Hematopoietic multipotent progenitor cell treated with erythropoietin and hydrocortisone succinate and interleukin-3 and kit ligand, for 15 days (in vitro differentiated cells): ENCODE data around the gene ACER2.
"Not testable (repeated sequence)": the region's sequence is repeated elsewhere in the genome, so short reads cannot be mapped to it uniquely, and the experiment has no call there.

Experiments used
- DNase-seq: peaks from one replicate; pipeline ENCODE4 v3.0.0-alpha.2; 2015; ENCODE audit warnings: low spot score

ACER2 gene

DNA sequence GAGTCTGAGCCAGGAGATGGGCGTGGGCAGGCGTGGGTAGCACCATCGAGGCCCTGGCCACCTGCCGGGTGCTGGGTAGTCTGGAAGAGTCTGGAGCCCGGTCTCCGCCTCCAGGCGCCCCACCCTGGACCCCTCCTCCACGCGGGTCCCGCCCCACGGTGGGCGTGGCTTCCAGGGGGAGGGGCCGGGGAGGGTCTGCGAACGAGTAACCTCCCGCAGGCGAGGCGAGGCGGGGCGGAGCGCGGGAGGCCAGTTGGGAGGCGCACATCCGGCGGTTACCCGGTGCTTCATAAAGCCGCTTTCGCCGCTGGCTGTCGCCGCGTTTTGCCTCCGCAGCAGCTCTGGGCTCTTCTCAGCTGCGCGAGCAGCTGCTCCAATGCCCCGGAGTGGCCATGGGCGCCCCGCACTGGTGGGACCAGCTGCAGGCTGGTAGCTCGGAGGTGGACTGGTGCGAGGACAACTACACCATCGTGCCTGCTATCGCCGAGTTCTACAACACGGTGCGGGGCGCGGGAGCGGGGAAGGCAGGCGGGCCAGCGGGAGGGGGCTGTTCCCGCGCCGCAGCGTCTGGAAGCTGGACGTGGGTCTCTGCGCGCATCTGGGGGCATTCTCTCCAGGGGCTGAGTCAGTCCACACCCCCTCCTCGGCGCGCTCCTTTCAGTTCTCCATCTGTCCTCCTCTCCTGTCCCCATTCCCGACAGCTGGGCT, at the start of gene ACER2:
Gene ACER2 (plus strand): TSS at position 317 of the 708 bp plus-strand sequence. CDS start 76 bp downstream, at position 393.
- DNase-seq, result peak; percentile 85

- no peak for DNase-seq
Measured at GRCh38 chr9:19369107-19369506, 39.7 kb upstream of the ACER2 start.

GRCh38 chr9:19371942-19372341, 36.9 kb upstream of the ACER2 start:
- DNase-seq, result no peak

DNA sequence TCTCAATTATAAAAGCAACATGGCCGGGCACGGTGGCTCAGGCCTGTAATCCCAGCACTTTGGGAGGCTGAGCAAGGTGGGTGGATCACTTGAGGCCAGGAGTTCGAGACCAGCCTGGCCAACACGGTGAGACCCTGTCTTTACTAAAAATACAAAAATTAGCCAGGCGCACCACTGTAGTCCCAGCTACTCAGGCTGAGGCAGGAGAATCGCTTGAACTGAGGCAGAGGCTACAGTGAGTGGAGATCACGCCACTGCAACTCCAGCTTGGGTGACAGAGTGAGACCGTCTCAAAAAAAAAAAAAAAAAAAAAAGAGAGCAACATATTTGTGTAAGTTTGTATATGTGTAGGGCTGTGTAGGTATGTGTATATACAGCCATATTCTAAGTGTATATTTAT, 36.2 kb upstream of the ACER2 start:
- DNase-seq, result no peak

GRCh38 chr9:19373527-19373926, 35.3 kb upstream of the ACER2 start:
- no peak for DNase-seq

- DNase-seq, result no peak
Measured at GRCh38 chr9:19375538-19375937, 33.3 kb upstream of the ACER2 start.

DNA sequence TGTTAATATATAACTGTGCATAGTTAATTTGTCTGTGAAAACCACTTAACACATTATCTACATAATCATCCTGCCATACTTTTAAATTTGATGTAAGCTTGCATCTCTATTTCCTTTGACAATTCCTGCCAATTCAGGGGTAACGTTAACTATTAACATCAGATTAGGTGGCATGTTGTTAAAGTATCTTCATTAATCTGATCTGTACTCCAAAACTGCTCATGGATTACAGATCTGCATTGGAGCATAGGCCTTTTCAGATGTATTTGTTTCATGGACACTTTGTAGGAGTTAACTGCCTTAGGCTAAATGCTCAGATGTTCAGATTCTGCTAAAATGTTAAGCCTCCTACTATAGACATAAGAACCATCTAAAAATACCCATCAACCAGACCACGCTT, 31.9 kb upstream of the ACER2 start:
- no peak for DNase-seq

GRCh38 chr9:19378164-19378563, 30.6 kb upstream of the ACER2 start:
- DNase-seq, result no peak

DNA sequence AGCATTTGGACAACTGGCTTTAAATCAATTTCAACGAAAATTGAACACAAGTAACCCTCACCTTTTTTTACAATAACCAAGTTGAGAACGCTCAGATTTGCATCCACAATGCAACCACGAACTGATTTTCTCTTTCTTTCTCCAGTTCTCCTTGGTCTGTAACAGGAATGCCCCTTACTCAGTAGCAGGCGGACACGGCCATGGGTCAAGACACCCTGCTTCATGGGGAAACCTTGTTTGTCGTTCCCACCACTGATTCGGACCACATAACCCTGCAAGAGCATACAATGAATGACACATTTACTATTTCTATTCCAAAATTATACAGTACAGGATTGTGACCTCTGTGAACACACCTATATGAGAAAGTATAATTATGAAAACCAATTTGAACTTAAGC, 30.2 kb upstream of the ACER2 start:
- DNase-seq, result no peak

DNA sequence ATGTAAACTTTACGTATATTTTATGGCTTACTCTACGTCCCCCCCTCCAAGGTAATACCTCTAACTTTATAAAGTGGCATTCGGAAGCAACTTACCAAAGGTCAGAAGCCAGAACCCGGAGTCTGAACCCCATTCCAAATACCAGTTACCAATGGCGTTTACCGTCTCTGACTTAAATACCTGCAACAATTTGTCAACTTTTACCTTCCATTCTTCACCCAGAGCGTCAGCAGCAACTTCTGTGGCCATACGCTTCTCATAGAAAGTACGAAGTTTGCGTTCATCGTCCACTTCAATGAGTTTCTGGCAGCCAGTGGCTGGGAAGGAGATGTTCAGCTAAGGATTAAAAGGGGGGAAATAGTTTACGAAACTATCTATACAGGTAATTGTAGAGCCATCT, 29.5 kb upstream of the ACER2 start:
- no peak for DNase-seq

GRCh38 chr9:19379697-19380046, 29.1 kb upstream of the ACER2 start:
- no peak for DNase-seq

DNA sequence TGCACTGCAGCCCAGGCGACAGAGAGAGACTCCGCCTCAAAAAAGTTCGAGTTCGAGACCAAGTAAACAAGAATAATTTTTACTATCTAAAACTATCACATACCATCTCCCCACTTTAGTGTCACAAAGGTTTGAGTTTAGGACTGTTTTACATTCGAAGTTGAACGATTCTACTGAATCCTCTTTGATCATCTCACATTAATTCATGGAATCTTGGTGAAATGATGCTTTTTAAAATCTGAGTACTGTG, 28.1 kb upstream of the ACER2 start:
- DNase-seq, result no peak

DNA sequence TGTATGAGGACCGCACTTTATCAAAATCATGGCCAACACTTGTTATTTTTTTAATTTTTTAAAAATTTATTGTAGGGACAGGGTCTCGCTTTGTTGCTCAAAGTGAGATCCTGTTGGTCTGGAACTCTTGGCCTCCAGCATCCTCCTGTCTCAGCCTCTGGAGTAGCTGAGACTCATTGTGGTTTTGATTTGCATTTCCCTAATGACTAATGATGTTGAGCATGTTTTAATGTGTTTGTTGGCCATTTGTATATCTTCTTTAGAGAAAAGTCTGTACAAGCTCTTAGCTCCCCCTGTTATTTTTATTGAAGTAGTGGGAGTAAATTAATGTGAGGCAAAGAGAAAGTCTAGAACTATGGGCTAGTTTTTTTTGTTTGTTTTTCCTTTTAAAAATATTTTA, 27.2 kb upstream of the ACER2 start:
- DNase-seq, result no peak

GRCh38 chr9:19385212-19385611, 23.6 kb upstream of the ACER2 start:
- DNase-seq, result not testable (repeated sequence)

DNA sequence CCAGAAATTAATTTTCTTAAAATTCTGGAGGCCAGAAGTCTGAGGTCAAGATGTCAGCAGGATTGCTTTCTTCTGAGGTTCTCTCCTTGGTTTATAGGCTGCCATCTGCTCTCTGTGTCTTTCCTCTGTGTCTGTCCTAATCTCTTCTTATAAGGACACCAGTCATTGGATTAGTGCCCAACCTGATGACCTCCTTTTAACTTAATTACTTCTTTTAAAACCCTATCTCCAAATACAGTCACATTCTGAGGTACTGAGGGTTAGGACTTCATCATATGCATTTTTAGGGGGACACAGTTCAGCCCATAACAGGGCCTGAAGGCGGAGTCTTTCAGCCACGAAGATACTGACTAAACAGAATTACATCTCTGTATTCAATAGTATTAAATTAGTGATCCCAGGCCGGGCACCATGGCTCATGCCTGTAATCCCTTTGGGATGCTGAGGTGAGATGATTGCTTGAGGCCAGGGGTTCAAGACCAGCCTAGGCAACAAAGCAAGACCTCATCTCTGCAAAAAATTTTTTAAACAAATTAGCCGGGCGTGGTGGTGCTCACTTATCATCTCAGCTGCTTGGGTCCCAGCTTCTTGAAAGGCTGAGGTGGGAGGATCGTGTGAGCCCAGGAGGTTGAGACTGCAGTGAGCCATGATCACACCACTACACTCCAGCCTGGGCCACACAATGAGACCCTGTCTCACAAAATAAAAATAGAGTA, 22.9 kb upstream of the ACER2 start:
- DNase-seq, result peak; percentile 82

GRCh38 chr9:19386502-19387044, 22.2 kb upstream of the ACER2 start:
- no peak for DNase-seq

DNA sequence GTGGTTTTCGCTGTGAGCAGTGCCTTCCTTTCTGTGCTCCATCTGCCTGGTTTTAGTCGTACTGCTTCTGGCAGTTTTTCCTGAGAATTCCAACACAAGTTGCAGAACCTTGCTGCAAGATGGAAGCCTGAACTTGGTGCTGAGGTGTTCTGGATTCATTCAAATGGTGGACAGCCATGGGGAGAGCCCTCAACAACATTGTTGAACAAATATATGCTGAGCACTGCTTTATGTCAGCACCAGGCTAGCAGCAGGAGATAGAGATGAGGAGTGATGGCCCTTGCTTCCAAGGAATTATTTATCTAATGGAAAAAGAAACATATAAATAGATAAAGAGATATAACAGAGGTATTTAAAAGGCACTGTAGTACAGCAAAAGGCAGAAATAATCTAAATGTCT, 21.5 kb upstream of the ACER2 start:
- DNase-seq, result no peak

GRCh38 chr9:19389539-19389938, 19.3 kb upstream of the ACER2 start:
- DNase-seq, result not testable (repeated sequence)

- DNase-seq, result no peak
Measured at GRCh38 chr9:19397845-19398244, 11.0 kb upstream of the ACER2 start.

- not testable (repeated sequence) for DNase-seq
Measured at GRCh38 chr9:19403231-19403630, 5.6 kb upstream of the ACER2 start.

GRCh38 chr9:19404283-19405075, 4.3 kb upstream of the ACER2 start:
- DNase-seq, result no peak

DNA sequence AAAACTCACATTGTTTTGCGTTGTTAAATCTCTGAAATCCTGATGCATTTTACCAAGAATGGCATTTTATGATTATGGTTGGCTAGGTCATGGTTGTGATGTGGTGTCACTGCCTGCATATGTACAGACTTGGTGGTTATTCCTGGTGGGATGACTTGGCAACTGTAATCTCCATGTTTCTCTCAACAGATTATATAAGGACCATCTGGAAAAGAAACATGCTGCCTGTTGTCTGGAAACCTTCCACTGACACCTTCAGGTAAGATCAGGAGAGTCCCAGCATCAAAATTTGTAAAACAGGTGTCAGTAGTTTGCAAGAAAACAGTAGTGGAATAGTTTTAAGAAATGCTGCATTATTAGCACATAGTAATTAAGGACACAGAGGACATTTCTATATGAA, 3.0 kb upstream of the ACER2 start:
- DNase-seq, result no peak

DNA sequence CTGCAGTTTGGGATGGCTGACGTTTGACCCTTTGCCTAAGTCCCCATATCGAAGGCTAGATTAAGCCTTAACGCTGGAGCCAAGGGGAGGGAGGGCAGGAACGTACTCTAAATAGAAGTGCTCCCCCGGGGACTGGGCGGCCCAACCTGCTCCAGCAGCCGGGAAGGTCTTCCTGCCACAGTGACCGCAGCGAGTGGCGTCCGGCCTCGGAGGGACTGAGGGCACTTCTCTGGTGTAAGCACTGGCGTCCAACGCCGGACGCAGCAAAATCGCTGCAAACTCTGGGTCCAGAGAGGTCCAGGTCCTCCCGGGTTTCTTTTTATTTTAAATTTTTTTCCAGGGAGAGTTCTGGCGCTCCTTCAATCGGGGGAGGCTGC, 505 bp upstream of the ACER2 start:
- no peak for DNase-seq
